ENCODE data around the gene MYF6.

- TF ChIP-seq CTCF (IDR thresholded peaks at IDR 0.05) (no peak), POLR2A (IDR thresholded peaks at IDR 0.05) (no peak), POLR2AphosphoS5 (IDR thresholded peaks at IDR 0.05) (no peak)
Observed at GRCh38 chr12:80754274-80754673, 46.8 kb downstream of the MYF6 start.

Measured in prostate gland (tissue), 2 donors.